Measurements from ENCODE around the gene CHAT.

DNA sequence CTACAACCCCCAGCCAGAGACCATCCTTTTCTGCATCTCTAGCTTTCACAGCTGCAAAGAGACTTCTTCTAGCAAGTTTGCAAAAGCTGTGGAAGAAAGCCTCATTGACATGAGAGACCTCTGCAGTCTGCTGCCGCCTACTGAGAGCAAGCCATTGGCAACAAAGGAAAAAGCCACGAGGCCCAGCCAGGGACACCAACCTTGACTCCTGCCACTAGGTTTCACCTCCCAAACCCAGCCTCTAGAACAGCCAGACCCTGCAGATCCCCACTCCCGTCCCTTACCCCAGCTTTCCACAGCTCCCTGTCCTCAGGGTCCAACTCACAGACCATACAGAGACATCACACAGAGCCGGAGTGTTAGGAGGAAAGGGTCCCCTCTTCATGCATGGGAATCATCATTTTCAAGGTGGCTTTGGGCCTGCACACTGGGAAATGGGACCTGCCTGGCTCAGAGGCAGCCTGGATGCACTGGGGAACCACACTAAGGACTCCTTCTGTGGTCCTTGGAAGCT lies 51.1 kb downstream of the CHAT start:
- TF ChIP-seq, protein P1, sequence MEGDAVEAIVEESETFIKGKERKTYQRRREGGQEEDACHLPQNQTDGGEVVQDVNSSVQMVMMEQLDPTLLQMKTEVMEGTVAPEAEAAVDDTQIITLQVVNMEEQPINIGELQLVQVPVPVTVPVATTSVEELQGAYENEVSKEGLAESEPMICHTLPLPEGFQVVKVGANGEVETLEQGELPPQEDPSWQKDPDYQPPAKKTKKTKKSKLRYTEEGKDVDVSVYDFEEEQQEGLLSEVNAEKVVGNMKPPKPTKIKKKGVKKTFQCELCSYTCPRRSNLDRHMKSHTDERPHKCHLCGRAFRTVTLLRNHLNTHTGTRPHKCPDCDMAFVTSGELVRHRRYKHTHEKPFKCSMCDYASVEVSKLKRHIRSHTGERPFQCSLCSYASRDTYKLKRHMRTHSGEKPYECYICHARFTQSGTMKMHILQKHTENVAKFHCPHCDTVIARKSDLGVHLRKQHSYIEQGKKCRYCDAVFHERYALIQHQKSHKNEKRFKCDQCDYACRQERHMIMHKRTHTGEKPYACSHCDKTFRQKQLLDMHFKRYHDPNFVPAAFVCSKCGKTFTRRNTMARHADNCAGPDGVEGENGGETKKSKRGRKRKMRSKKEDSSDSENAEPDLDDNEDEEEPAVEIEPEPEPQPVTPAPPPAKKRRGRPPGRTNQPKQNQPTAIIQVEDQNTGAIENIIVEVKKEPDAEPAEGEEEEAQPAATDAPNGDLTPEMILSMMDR (conservative IDR thresholded peaks at IDR 0.05; ENCODE audit: low read length): no peak
- no peak for TF ChIP-seq EZH2phosphoT487 (IDR thresholded peaks at IDR 0.05; ENCODE audit: borderline replicate concordance)
